ENCODE results near the gene S100A7A.
"Not testable (repeated sequence)": the region's sequence is repeated elsewhere in the genome, so short reads cannot be mapped to it uniquely, and the experiment has no call there.

Gene S100A7A

GRCh38 chr1:153399401-153400055 lies 16.8 kb upstream of the S100A7A start:
- Mint-ChIP-seq H3K27me3 (peaks cover 4% of the 10 kb centered on the region), H3K4me3 (no peak overlapping the region), H3K36me3 (ENCODE audit: low read depth) (no peaks in the 10 kb centered on the region), H3K4me1 (ENCODE audit: low read depth) (peaks cover 73% of the 10 kb centered on the region), H3K9me3 (no peaks in the 10 kb centered on the region), H3K27ac (peak overlapping the region; percentile 3)
- intact Hi-C loops (cut with micrococcal nuclease), result loop anchor here (5.0 kb wide), 1 partner anchor 93 kb away; no protein-coding TSS in a partner anchor

- Mint-ChIP-seq H3K27ac (no peak overlapping the region), H3K36me3 (ENCODE audit: low read depth) (no peaks in the 10 kb centered on the region), H3K27me3 (peaks cover 4% of the 10 kb centered on the region), H3K9me3 (no peaks in the 10 kb centered on the region), H3K4me1 (ENCODE audit: low read depth) (peaks cover 70% of the 10 kb centered on the region), H3K4me3 (no peak overlapping the region)
- intact Hi-C loops (cut with micrococcal nuclease), result loop anchor here (5.0 kb wide), 1 partner anchor 92 kb away; no protein-coding TSS in a partner anchor
Observed at GRCh38 chr1:153400244-153400643, 16.1 kb upstream of the S100A7A start.

GRCh38 chr1:153401461-153401860 lies 14.9 kb upstream of the S100A7A start:
- Mint-ChIP-seq H3K36me3 (ENCODE audit: low read depth) (no peaks in the 10 kb centered on the region), H3K27ac (no peak overlapping the region), H3K27me3 (peaks cover 6% of the 10 kb centered on the region)

GRCh38 chr1:153402226-153402625 lies 14.1 kb upstream of the S100A7A start:
- H3K36me3 Mint-ChIP-seq (ENCODE audit: low read depth), result no peaks in the 10 kb centered on the region
- H3K27me3 Mint-ChIP-seq, result peaks cover 8% of the 10 kb centered on the region

More at GRCh38 chr1:153401461-153401860, 14.9 kb upstream of the S100A7A start:
- intact Hi-C loops (cut with micrococcal nuclease), result loop anchor here (5.0 kb wide), 1 partner anchor 91 kb away; no protein-coding TSS in a partner anchor
- Mint-ChIP-seq H3K4me1 (ENCODE audit: low read depth) (peaks cover 60% of the 10 kb centered on the region), H3K4me3 (no peak overlapping the region), H3K9me3 (no peaks in the 10 kb centered on the region)

GRCh38 chr1:153403421-153404085 lies 12.8 kb upstream of the S100A7A start:
- H3K27ac Mint-ChIP-seq, result peak overlapping the region; percentile 49
- peaks cover 53% of the 10 kb centered on the region for H3K4me1 Mint-ChIP-seq (ENCODE audit: low read depth)
- no peaks in the 10 kb centered on the region for H3K9me3 Mint-ChIP-seq
- H3K36me3 Mint-ChIP-seq (ENCODE audit: low read depth), result no peaks in the 10 kb centered on the region
- intact Hi-C loops (cut with micrococcal nuclease), result loop anchor here (1.0 to 5.0 kb wide), 3 partner anchors 13 to 89 kb away; partner anchors contain the start of gene S100A8
- H3K27me3 Mint-ChIP-seq, result peaks cover 11% of the 10 kb centered on the region
- H3K4me3 Mint-ChIP-seq, result no peak overlapping the region

More at GRCh38 chr1:153402226-153402625, 14.1 kb upstream of the S100A7A start:
- H3K4me1 Mint-ChIP-seq (ENCODE audit: low read depth), result peaks cover 53% of the 10 kb centered on the region
- no peak overlapping the region for H3K4me3 Mint-ChIP-seq
- intact Hi-C loops (cut with micrococcal nuclease), result loop anchor here (5.0 kb wide), 1 partner anchor 90 kb away; no protein-coding TSS in a partner anchor
- no peaks in the 10 kb centered on the region for H3K9me3 Mint-ChIP-seq
- H3K27ac Mint-ChIP-seq, result peak overlapping the region; percentile 49

- no peaks in the 10 kb centered on the region for H3K9me3 Mint-ChIP-seq
- intact Hi-C loops (cut with micrococcal nuclease), result loop anchor here (1.0 to 5.0 kb wide), 3 partner anchors 13 to 88 kb away; partner anchors contain the start of gene S100A8
Observed at GRCh38 chr1:153404086-153404635, 12.2 kb upstream of the S100A7A start.

GRCh38 chr1:153404768-153405167 lies 11.6 kb upstream of the S100A7A start:
- Mint-ChIP-seq H3K27ac (no peak overlapping the region), H3K36me3 (ENCODE audit: low read depth) (no peaks in the 10 kb centered on the region), H3K4me3 (no peak overlapping the region), H3K9me3 (no peaks in the 10 kb centered on the region), H3K4me1 (ENCODE audit: low read depth) (peaks cover 45% of the 10 kb centered on the region), H3K27me3 (peaks cover 19% of the 10 kb centered on the region)
- intact Hi-C loops (cut with micrococcal nuclease), result loop anchor here (1.0 to 5.0 kb wide), 3 partner anchors 14 to 88 kb away; partner anchors contain the start of gene S100A8

More at GRCh38 chr1:153404086-153404635, 12.2 kb upstream of the S100A7A start:
- Mint-ChIP-seq H3K4me1 (ENCODE audit: low read depth) (peaks cover 49% of the 10 kb centered on the region), H3K4me3 (no peak overlapping the region), H3K27me3 (peaks cover 13% of the 10 kb centered on the region), H3K36me3 (ENCODE audit: low read depth) (no peaks in the 10 kb centered on the region), H3K27ac (peak overlapping the region; percentile 49)

GRCh38 chr1:153405825-153406599 lies 10.3 kb upstream of the S100A7A start:
- not testable (repeated sequence) for H3K9me3 Mint-ChIP-seq; H3K27ac Mint-ChIP-seq; H3K36me3 Mint-ChIP-seq (ENCODE audit: low read depth); H3K4me3 Mint-ChIP-seq
- intact Hi-C loops (cut with micrococcal nuclease), result loop anchor here (2.0 kb wide), 1 partner anchor 15 kb away; the partner anchor contains the start of gene S100A8
- Mint-ChIP-seq H3K27me3 (peaks cover 26% of the 10 kb centered on the region), H3K4me1 (ENCODE audit: low read depth) (peaks cover 41% of the 10 kb centered on the region)

- Mint-ChIP-seq H3K27me3 (peaks cover 28% of the 10 kb centered on the region), H3K4me1 (ENCODE audit: low read depth) (peaks cover 33% of the 10 kb centered on the region)
- H3K36me3 Mint-ChIP-seq (ENCODE audit: low read depth); intact Hi-C loops (cut with micrococcal nuclease); H3K4me3 Mint-ChIP-seq; H3K9me3 Mint-ChIP-seq; H3K27ac Mint-ChIP-seq: not testable (repeated sequence)
Observed at GRCh38 chr1:153407274-153407673, 9.0 kb upstream of the S100A7A start.

GRCh38 chr1:153413961-153414360 lies 2.4 kb upstream of the S100A7A start:
- H3K27ac Mint-ChIP-seq; H3K4me1 Mint-ChIP-seq (ENCODE audit: low read depth); H3K36me3 Mint-ChIP-seq (ENCODE audit: low read depth); H3K4me3 Mint-ChIP-seq; intact Hi-C loops (cut with micrococcal nuclease); H3K9me3 Mint-ChIP-seq: not testable (repeated sequence)
- peaks cover 29% of the 10 kb centered on the region for H3K27me3 Mint-ChIP-seq

- Mint-ChIP-seq H3K4me3 (no peak overlapping the region), H3K9me3 (no peaks in the 10 kb centered on the region), H3K27ac (no peak overlapping the region), H3K27me3 (peaks cover 26% of the 10 kb centered on the region), H3K36me3 (ENCODE audit: low read depth) (no peaks in the 10 kb centered on the region), H3K4me1 (ENCODE audit: low read depth) (no peaks in the 10 kb centered on the region)
- intact Hi-C loops (cut with micrococcal nuclease), result no loop called here
Observed at GRCh38 chr1:153417136-153417888, 992 bp downstream of the S100A7A start.

GRCh38 chr1:153418758-153419435 lies 2.6 kb downstream of the S100A7A start:
- H3K27ac Mint-ChIP-seq; H3K4me3 Mint-ChIP-seq; H3K9me3 Mint-ChIP-seq; H3K4me1 Mint-ChIP-seq (ENCODE audit: low read depth); intact Hi-C loops (cut with micrococcal nuclease); H3K36me3 Mint-ChIP-seq (ENCODE audit: low read depth): not testable (repeated sequence)
- H3K27me3 Mint-ChIP-seq, result peaks cover 27% of the 10 kb centered on the region

Data from dendritic cell treated with granulocyte-macrophage colony-stimulating factor and Interleukin-4, amounts not matched to agents 40 ng/mL and 50 ng/mL, for 4 days (primary cell).